ENCODE data around the gene SYT7. TPM values are rescaled to one million over a fixed set of nuclear protein-coding genes. Genes with fewer than 3 reads are reported as not detected.

SYT7 gene
- total and polyA plus RNA-seq, 4 donors = 1.7 to 10.6 (median 3.8) TPM

DNA sequence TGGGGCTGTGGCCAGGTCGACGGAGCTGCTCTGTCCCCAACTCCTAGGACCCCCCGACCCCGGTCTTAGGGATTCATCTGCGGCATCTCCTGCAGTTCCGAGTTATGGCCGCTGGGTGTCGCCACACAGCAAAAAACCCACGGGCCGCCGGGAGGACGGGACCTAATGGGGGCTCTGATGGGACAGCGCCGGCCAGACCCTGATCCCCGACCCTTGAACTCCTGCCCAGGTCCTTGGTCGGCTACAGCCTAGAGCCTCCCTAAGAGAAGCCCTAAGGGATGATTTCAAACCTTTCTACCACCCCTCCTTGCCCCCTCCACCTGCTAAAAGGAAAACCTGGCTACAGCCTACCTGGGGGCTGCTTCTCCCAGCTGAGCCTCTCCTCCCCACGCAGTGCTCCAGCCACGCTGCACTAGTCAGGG lies 103.1 kb downstream of the SYT7 start:
- no peak for ATAC-seq (ENCODE audit: insufficient read depth, low FRiP score)
- no peaks in the 10 kb centered on the region for H3K27me3 ChIP-seq (ENCODE audit: control insufficient read depth in 3 of 3, insufficient read depth in 3 of 3, low read length in 2 of 3)
- DNase-seq = peak; percentile 42 to 63 (median 46)
- WGBS, 2 donors = 4 to 5% methylated on average over 18 of the region's 18 CpGs
- H3K9me3 ChIP-seq (ENCODE audit: control insufficient read depth in 4 of 4, insufficient read depth in 3 of 4, low read length in 3 of 4) = no peaks in the 10 kb centered on the region
- H3K4me1 ChIP-seq (ENCODE audit: control insufficient read depth in 5 of 5, insufficient read depth in 5 of 5, low read length in 5 of 5) = no peaks in the 10 kb centered on the region
- H3K36me3 ChIP-seq (ENCODE audit: control insufficient read depth in 4 of 4, insufficient read depth in 4 of 4, low read length in 4 of 4) = peaks cover 0 to 2% (median 0%) of the 10 kb centered on the region in 4 donors
- no peak overlapping the region for H3K9ac ChIP-seq (ENCODE audit: insufficient read depth in 1 of 2, low read length in 2 of 2)
- no peak overlapping the region for H3K4me3 ChIP-seq
- TF ChIP-seq CTCF (IDR thresholded peaks at IDR 0.05; ENCODE audit: control extremely low read depth, extremely low read depth) = peak; percentile 80
- no peak overlapping the region for H3K27ac ChIP-seq (ENCODE audit: low read depth in 1 of 2, low read length in 1 of 2)

GRCh38 chr11:61477126-61477525 lies 103.8 kb downstream of the SYT7 start:
- 66 to 79% methylated on average over 8 of the region's 8 CpGs for WGBS, 2 donors
- no peak overlapping the region for H3K27ac ChIP-seq (ENCODE audit: low read depth in 1 of 2, low read length in 1 of 2)
- DNase-seq = no peak

DNA sequence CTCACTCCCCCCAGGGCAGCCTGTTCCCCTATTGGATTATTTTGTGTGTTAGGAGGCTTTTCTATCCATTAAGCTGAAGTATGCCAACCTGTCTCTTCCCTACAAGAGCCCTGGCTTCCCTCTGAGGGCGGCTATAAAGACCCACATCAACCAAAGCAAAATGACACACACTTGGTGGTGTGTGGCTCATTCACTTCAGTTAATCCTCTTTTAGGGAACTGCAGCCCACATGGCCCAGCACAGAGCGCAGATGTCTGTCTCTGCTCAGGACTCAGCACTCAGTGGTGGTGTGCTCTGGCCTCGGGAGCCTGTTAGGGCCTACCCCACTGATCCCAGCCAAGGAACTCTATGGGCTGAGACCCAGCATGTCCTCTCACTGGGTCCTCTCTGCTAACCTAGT lies 104.5 kb downstream of the SYT7 start:
- WGBS, 2 donors = 91 to 94% methylated on average over 3 of the region's 3 CpGs
- DNase-seq (no peak), ATAC-seq (ENCODE audit: insufficient read depth, low FRiP score) (no peak)
- Histone ChIP-seq H3K4me1 (ENCODE audit: control insufficient read depth in 5 of 5, insufficient read depth in 5 of 5, low read length in 5 of 5) (no peaks in the 10 kb centered on the region), H3K4me3 (no peak overlapping the region), H3K9ac (ENCODE audit: insufficient read depth in 1 of 2, low read length in 2 of 2) (no peak overlapping the region), H3K27ac (ENCODE audit: low read depth in 1 of 2, low read length in 1 of 2) (no peak overlapping the region), H3K36me3 (ENCODE audit: control insufficient read depth in 4 of 4, insufficient read depth in 4 of 4, low read length in 4 of 4) (peaks cover 0 to 2% (median 0%) of the 10 kb centered on the region in 4 donors), H3K27me3 (ENCODE audit: control insufficient read depth in 3 of 3, insufficient read depth in 3 of 3, low read length in 2 of 3) (no peaks in the 10 kb centered on the region), H3K9me3 (ENCODE audit: control insufficient read depth in 4 of 4, insufficient read depth in 3 of 4, low read length in 3 of 4) (no peaks in the 10 kb centered on the region)
- TF ChIP-seq CTCF (IDR thresholded peaks at IDR 0.05; ENCODE audit: control extremely low read depth, extremely low read depth) = no peak

More at GRCh38 chr11:61477126-61477525, 103.8 kb downstream of the SYT7 start:
- Histone ChIP-seq H3K4me1 (ENCODE audit: control insufficient read depth in 5 of 5, insufficient read depth in 5 of 5, low read length in 5 of 5) (no peaks in the 10 kb centered on the region), H3K9ac (ENCODE audit: insufficient read depth in 1 of 2, low read length in 2 of 2) (no peak overlapping the region), H3K27me3 (ENCODE audit: control insufficient read depth in 3 of 3, insufficient read depth in 3 of 3, low read length in 2 of 3) (no peaks in the 10 kb centered on the region), H3K36me3 (ENCODE audit: control insufficient read depth in 4 of 4, insufficient read depth in 4 of 4, low read length in 4 of 4) (peaks cover 0 to 2% (median 0%) of the 10 kb centered on the region in 4 donors), H3K4me3 (no peak overlapping the region), H3K9me3 (ENCODE audit: control insufficient read depth in 4 of 4, insufficient read depth in 3 of 4, low read length in 3 of 4) (no peaks in the 10 kb centered on the region)
- no peak for ATAC-seq (ENCODE audit: insufficient read depth, low FRiP score)
- no peak for TF ChIP-seq CTCF (IDR thresholded peaks at IDR 0.05; ENCODE audit: control extremely low read depth, extremely low read depth)

GRCh38 chr11:61475433-61475832 lies 105.4 kb downstream of the SYT7 start:
- H3K36me3 ChIP-seq (ENCODE audit: control insufficient read depth in 4 of 4, insufficient read depth in 4 of 4, low read length in 4 of 4) = peaks cover 0 to 6% (median under 1%) of the 10 kb centered on the region in 4 donors
- DNase-seq (no peak), ATAC-seq (ENCODE audit: insufficient read depth, low FRiP score) (no peak)
- no peaks in the 10 kb centered on the region for H3K27me3 ChIP-seq (ENCODE audit: control insufficient read depth in 3 of 3, insufficient read depth in 3 of 3, low read length in 2 of 3)
- H3K9ac ChIP-seq (ENCODE audit: insufficient read depth in 1 of 2, low read length in 2 of 2) = no peak overlapping the region
- no peaks in the 10 kb centered on the region for H3K4me1 ChIP-seq (ENCODE audit: control insufficient read depth in 5 of 5, insufficient read depth in 5 of 5, low read length in 5 of 5)
- H3K9me3 ChIP-seq (ENCODE audit: control insufficient read depth in 4 of 4, insufficient read depth in 3 of 4, low read length in 3 of 4) = no peaks in the 10 kb centered on the region
- WGBS, 2 donors = 85 to 92% methylated on average over 1 of the region's 1 CpG
- H3K27ac ChIP-seq (ENCODE audit: low read depth in 1 of 2, low read length in 1 of 2) = no peak overlapping the region
- H3K4me3 ChIP-seq = no peak overlapping the region
- no peak for TF ChIP-seq CTCF (IDR thresholded peaks at IDR 0.05; ENCODE audit: control extremely low read depth, extremely low read depth)
